NK-92 (cell line): Measurements from ENCODE around the gene ARSJ.
"Not testable (repeated sequence)": the region's sequence is repeated elsewhere in the genome, so short reads cannot be mapped to it uniquely, and the experiment has no call there.

ENCODE experiments used
- DNase-seq: peaks from one replicate; lab custom pipeline; 2025; ENCODE audit not compliant: unreplicated experiment; lab: John Stamatoyannopoulos, UW

The ARSJ gene

DNA sequence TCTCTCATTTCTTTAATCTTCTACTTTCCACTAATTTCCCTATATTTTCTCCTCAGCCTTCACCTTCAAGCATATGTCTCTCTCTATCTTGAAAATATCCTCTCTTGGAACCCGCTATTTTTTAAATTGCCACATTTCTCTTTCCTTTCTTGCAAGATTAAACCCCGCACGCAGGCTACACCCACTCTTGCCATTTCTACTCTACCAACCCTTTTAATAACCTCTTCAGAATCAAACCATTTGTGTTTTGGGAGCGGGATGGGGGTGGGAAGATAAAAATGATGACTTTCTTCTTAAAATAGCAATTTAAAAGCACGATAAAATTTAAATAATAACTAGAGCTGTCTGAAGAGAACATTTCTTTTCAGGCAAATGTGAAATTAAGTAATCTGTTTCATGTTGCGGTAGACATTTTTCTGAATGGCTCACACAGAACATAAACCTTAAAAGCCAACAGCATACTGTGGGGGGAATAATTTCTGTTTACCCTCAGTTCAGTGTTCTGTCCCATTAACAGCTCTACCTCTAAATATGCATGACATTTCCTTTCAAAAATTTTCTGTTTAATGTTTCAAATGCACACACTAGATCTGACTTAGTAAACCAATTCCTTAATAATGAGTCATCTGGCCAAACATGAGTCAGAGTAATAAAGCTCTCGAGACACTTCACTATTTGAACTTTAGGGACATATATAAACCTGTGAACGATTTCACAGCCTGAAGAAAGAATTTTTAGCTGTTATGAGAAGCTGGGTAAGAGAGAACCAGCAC lies 20.5 kb downstream of the ARSJ start:
- no peak for DNase-seq

DNA sequence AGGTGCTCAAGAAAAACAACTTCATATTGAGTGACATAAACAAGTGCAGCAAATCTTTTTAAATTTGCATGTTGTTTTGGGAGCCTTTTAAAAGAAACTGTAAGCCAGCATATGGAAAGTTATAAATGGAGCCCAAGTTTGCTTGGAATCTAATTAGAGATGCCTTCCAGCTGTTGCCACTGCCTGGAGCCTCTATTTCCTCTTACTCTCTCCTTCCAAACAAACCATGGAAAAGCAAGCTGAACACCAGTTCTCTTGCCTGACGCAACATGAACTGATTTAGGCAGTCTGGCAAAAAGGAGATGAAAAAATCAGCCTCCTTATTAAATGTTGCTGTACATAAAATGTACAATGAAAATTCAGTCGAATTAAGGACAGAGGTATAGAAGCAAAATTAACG lies 21.5 kb downstream of the ARSJ start:
- no peak for DNase-seq

DNA sequence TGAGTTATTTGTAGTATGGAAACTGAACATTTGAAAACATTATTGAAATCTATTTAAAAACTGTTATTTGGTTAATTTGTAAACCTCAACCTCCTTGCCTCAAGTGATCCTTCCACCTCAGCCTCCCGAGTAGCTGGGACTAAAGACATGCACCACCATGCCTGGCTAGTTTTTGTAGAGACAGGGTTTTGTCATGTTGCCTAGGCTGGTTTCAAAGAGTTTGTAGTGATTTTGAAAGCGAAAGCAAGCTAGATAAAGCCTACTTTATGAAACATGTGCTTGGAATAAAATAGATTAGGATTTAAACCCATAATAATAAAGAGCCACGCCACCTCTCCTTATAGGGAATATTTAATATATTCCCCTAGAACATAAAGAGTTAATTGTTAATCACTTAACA lies 23.5 kb downstream of the ARSJ start:
- DNase-seq = no peak

DNA sequence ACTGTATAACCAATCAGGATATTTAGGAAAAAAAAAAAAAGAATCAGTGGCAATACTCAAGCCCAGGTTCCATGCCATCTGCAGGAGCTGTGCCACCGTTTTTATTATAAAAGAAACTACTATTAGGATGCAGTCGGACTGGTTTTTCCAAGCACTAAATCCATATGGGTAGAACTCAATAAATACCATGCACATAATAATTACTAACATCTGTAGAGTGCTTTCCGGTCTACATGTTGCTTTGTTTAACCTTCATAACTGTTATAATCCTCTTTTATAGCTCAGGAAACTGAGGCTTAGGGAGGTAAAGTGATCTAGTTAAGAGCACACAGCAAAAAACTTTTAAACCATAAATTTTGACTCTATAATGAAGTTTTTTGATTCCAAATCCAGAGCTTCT lies 24.0 kb downstream of the ARSJ start:
- no peak for DNase-seq

DNA sequence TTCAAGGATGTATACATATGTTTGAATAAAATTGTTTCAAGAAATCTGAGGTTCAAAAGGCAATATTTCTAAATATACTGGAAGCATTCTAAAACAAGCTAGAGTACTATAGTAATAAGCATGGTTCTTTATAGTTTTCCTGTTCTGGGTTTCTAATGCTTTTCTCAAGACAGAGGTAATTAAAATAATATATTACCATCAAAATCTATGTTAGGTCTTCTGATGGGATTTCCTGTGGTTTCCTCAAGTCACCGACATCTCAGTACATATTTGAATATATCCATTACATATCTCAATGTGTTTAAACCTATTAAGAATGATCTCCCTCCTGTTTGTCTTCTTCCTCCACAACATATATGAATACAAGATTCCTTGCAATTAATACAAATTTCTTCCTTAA lies 25.6 kb downstream of the ARSJ start:
- DNase-seq = no peak

DNA sequence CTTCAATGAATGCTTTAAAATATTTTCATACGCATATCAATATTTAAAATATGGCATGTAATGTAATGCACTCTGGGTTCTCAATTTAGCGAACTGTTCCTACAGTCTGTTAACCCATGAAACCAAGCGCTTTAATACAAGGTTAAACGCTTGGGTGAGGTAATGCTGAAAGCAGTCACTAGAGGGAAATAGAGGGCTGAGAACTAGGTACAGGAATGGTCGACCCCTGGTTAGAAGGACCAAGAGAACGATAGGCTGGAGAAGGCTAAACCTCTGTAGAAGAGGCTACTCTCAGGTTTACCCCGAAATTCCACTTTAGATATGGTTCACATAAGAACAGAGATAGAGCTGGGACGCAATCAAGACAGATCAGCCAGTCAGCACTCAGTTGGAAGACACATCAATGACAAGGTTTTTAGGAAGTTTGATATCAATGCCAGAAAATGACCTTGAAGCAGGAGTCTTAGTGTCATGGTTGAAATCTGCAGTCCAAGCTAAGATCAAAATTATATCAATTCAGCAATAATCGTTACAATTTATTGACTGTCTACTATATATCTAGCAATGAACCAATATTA lies 26.9 kb downstream of the ARSJ start:
- DNase-seq = no peak

DNA sequence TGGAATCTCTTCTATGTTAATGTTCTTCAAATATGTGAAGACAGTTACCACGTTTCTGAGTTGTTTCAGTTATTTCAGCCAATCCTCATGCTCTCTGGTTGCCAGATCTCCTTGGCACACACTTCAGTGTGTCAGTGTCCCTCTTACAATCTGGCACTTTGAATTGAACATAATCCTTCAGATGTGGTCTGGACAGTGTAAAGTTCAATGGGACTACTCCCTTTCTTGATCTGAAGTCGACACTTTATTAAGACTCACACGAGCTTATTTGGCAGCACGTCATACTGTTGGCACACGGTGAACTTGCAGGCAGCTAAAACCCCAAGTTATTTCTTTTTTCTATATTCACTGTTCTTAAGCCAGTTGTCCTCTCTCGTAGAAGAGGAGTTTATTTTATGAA lies 28.2 kb downstream of the ARSJ start:
- DNase-seq = no peak

DNA sequence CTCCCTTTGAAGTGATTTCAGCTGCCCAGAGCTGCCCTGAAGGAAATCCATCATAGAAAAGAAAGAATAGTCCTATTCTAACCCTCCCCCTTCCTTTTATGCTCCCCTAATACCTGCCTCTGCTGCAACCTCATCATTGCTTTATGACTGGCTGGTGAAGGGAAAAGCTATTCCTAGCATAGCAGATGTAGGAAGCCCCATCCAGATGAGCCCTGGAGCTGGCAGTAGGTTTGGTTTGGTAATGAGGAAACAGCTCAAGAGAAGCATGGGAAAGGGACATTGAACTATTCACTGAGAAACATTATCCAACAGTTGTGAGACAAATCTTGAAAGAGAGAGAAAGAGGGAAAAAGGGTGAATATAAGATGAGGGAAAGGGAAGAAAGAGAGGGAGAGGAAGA lies 29.2 kb downstream of the ARSJ start:
- DNase-seq = no peak

DNA sequence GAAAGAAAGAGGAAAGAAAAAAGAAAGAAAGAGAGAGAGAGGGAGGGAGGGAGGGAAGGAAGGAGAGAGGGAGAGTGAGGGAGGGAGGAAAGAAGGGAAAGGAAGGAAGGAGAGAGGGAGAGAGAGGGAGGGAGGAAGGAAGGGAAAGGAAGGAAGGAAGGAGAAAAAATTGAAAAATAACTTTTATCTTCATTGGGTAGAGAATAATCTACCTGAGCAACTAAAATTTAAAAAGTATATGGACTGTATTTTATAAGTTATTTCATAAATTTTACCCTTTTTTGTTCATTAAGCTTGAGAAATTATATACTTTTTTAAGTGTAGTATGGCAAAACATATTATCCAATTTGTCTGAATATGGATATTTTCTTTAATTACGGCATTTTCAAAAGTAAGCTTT lies 32.0 kb downstream of the ARSJ start:
- no peak for DNase-seq

DNA sequence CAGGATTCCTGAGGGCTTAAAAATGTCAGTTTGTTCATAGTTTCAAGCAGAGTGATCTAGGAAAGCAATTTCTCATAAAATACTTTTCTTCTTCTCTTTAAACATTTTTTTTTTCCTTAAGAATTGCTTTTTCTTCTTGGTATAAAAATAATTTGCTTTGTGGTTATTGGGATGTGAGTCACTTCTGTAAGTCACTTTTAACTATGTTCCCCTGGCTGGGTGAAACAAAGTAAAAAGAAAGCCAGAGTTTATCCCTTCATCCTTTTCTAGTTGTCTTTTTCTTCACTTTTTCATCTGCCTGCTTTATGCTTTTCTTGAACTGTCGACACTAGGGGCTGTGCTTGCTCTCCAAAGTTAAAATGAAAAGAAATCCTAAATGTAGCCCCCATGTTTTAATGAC lies 33.5 kb downstream of the ARSJ start:
- no peak for DNase-seq

DNA sequence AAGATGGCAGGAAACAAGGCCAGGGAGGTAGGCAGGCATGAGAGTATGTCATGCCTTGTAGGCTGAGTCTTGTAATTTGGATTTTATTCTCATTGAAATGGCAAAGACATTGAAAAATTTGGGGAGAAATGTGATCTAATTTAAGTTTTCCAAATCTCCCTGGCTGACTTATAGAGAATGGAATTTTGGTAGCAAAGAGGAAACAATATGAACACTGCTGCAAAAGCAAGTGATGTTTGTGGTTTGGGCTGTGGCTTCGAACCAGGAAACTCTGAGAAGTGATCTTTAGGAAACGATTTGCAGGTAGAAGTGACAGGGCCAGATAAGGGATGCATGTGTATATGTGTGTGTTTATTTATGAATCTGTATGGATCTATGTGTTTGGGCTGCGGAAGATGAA lies 35.6 kb downstream of the ARSJ start:
- no peak for DNase-seq

DNA sequence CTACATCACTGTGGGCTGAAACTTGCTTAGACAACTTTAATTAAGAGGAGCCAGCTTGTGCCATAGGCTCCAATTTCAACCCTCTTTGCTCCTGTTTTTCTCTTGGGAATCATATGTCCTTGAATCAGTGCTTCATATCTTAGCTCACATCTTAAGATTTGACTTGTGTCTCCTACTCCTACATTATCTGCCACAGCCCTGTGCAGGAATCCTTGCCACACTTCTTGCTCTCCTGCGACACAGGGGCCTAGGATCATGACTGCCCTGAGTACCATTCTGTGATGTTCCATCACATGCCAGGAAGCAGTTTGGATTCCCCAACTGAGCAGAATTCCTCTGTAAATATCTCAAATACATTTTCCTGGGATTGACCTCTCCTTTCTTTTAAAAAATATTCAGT lies 36.4 kb downstream of the ARSJ start:
- no peak for DNase-seq

DNA sequence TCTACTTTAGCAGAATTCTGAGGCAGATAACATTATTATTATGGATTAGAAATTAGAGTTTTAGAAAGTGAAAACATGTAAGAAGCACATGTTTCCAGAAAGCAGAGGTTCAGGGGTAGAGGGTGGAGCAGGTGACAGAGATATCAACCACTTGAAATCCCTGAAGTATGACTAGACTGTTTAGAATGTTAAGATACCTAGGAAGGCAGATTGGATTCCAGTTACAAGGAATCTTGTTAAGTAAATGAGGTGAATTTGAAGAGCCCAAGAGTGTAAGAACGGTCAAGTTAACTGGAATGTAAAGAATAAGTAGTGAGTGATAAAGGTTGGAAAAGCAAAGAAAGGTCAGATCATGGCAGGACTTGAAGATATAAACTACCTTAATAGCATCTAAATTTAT lies 37.6 kb downstream of the ARSJ start:
- no peak for DNase-seq

DNA sequence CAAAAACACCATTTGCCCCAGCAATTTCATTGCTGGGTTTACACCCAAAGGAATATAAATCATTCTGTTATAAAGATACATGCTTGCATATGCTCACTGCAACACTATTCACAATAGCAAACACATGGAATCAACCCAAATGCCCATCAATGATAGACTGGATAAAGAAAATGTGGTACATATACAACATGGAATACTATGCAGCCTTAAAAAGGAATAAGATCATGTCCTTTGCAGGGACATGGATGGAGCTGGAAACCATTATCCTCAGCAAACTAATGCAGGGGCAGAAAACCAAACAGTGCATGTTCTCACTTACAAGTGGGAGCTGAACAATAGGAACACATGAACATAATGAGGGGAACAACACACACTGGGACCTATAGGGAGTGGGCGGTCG lies 39.3 kb downstream of the ARSJ start:
- DNase-seq = not testable (repeated sequence)

DNA sequence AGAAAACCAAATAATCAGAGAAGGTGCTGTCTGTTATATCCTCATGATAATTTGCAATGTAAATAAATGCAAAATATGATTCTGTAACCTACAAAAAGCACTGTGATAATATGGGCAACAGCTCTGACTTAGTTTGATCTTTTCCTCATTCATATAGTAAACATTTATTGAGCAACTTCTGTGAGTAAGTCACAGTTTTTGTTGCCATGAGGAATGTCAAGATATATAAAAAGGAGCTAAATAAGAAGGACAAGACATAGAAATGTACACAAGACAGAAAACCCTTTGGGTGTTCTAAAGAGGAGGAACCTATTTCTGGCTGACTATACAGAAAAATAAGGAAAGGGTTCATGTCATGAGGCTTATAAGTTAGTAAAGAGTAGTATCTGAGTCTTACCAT lies 44.3 kb downstream of the ARSJ start:
- no peak for DNase-seq

DNA sequence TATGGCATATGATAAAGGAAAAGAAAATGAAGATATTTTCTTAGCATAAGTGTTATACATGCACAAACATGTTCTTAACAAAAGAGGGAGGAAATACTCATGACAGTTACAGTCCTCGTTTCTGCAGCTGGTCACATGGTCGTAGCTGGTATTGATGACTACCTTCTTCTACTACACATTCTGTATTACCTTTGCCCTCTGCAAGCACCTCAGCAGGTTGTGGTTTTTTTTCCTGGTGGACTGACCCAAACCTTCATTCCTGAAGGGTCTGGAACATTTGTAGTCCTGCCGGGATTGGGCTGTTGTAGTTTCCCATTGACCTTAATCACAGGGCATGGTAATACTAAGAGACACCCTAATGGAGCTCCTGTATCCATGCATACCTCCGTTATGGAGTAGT lies 54.7 kb downstream of the ARSJ start:
- not testable (repeated sequence) for DNase-seq

DNA sequence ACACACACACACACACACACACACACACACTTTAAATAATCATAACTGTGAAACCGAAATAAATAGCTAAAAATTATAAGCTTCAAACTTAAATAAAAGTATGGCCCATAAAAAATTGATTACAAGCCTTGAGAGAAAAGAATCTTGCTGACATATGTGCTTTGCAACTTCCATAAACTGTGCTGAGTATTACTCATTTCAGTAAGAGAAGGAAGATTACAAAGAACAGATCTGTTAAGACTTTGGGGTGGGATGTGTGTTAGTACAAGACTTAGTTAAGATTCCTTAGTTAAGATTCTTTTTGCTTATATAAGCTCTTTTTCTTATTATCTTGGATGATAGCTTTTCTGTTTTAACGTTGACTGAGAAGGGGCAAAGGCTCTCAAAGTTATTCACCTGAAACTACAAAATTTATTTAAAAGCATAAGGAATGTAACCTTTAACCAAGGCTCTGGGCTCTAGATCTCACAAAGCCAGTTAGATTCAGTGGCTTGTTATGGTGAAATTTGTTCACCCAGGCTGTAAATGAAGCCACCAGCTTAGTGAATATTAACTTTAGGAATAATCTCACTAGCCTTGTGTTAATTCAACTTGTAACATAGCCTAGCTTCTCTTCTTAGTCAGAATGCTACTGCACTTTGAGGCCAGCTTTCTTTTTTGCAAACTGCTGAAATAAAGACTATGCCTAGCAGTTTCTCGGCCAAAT lies 58.2 kb downstream of the ARSJ start:
- DNase-seq = no peak

DNA sequence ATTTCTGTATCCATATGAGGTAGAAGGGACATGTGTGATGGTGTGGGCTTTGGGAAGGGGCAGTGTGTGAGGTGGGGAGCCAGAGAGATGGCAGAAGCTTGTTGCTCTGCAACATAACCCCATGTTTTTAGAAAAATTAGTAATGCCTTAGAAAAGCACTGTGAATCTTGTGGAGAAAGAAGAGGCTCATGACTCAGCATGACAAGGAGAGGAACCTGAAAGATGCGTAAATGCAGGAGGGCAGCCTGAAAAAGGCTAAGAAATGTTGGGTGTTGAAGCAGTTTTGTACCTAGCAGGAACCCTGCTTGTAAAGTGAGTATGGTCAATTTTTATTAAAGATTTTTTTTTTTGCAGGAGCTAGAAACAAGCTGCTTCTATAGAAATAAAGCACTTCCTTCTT lies 59.8 kb downstream of the ARSJ start:
- DNase-seq = no peak

DNA sequence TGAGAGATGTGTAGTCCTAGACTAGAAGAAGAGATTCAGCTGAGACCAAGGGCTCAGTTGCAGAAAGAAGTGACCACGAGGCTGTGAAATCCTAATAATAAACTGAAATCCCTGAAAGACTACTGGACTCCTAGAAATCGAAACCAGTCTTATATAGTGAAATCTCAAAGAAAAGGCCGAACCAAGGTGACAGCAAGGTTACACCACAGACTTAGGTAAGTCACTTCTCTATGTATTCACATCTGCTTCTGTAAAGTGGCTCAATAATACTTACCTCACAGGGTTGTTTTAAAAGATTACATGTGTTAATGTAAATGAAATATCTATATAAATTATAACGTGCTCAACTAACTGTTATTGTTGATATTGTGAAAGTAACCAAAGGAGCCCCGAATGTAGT lies 60.3 kb downstream of the ARSJ start:
- DNase-seq = no peak

DNA sequence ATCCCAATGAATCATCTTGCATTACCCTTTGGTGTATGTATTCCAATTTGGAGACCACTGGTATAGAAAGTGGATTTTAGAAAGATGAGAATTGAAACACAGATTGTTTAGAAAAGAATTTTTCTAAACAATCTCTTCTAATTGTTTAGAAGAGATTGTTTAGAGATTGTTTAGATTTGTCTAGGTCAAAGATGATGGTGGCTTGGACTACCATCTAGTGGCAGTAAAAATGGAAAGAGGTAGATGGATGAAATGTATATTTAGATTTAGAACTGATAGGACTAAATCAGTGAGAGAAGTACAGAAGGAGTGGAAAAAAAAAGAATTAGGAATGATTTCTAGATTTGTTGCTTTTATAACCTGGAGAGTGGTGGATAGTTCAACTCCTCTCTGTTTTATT lies 70.6 kb downstream of the ARSJ start:
- no peak for DNase-seq

DNA sequence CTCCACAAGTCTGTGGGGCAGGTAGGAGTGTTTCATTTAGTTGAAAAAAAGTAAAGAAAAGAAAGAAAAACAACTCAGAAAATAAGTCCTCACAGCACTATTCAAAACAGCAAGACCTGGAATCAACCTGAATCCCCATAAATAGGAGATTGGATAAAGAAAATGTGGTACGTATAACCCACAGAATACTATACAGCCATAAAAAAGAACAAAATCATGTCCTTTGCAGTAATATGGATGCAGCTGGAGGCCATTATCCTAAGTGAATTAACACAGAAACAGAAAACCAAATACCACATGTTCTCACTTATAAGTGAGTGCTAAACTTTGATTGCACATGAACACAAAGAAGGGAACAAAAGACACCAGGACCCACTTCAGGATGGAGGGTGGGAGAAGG lies 71.9 kb downstream of the ARSJ start:
- no peak for DNase-seq

DNA sequence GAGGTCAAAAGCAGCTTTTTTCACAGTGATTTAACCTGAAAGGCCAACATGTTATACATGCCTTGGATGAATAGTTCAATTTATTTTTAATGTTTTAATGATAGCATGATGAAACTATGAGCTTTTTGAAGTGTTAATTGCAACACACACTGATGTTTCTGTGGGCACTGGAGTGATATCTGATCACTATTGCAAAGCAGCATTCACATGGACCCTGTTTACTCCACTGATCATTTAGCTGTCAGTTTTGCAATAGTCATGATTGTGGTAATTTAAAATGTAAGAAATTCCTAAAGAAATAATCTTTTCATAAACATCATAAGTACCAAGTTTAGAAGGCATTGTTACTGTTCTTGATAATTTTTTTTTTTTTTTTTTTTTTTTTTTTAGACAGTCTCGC lies 74.1 kb downstream of the ARSJ start:
- DNase-seq = no peak

DNA sequence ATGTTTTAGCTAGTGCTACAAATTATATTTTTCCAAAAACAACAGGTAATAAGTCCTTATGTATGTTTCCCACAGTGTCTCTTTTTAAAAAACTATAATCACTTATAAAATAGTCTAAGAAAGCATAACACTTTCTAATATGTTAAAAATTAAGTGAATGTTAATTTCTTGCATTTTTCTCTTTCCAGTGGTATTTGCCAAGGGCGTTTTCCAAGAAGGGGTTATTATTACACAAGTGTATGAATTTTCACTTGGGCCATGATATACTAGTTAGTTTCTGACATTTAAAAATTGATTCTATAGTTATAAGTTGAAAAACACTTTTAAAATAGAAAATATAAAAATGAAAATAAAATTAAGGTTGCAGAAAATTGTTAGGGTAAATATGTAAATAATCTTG lies 74.6 kb downstream of the ARSJ start:
- no peak for DNase-seq
